ENCODE results near the gene KAT8.

- TF ChIP-seq CTCF (conservative IDR thresholded peaks at IDR 0.05; ENCODE audit: low read depth, low read length) (peak; percentile 61), MXI1 (IDR thresholded peaks at IDR 0.05; ENCODE audit: borderline replicate concordance, low read depth, low read length) (no peak), RCOR1 (IDR thresholded peaks at IDR 0.05; ENCODE audit: insufficient replicate concordance, low read length) (no peak), ELK1 (IDR thresholded peaks at IDR 0.05; ENCODE audit: borderline replicate concordance, low read depth, low read length) (no peak), RAD21 (IDR thresholded peaks at IDR 0.05; ENCODE audit: low read length) (peak; percentile 35; the same call in 1 of the 2 replicates), USF2 (IDR thresholded peaks at IDR 0.05; ENCODE audit: low read depth, low read length) (no peak), POLR2A (IDR thresholded peaks at IDR 0.05; ENCODE audit: low read depth, low read length) (no peak), RFX5 (IDR thresholded peaks at IDR 0.05; ENCODE audit: low read depth, low read length) (no peak), CEBPB (IDR thresholded peaks at IDR 0.05; ENCODE audit: low read depth, low read length) (no peak)
Observed at GRCh38 chr16:31105677-31106213, 11.7 kb upstream of the KAT8 start.
